Smooth muscle cell (in vitro differentiated cells): ENCODE results near the gene CYP27B1. TPM values are rescaled to one million over a fixed set of nuclear protein-coding genes. Genes with fewer than 3 reads are reported as not detected.

ENCODE experiments used
- DNase-seq: peaks from one replicate; lab custom pipeline; 2025; ENCODE audit not compliant: unreplicated experiment; lab: John Stamatoyannopoulos, UW
- H2AFZ ChIP-seq: fragments of 200-600 bp; sonication (generic); 2 replicates; pipeline ENCODE4 v1.6.0; 2016; ENCODE audit warnings: antibody characterized with exemption, low read depth, mild to moderate bottlenecking
- H3F3A ChIP-seq: fragments of 200-600 bp; sonication (generic); 2 replicates; pipeline ENCODE4 v1.6.0; 2017; ENCODE audit warnings: antibody characterized with exemption, low read depth
- H3K27ac ChIP-seq: fragments of 200-600 bp; sonication (generic); 2 replicates; pipeline ENCODE4 v1.5.1; 2016; ENCODE audit warnings: low read depth, mild to moderate bottlenecking
- H3K27me3 ChIP-seq: fragments of 200-600 bp; sonication (generic); 2 replicates; pipeline ENCODE4 v1.6.1; 2016; ENCODE audit warnings: low read depth, mild to moderate bottlenecking
- H3K36me3 ChIP-seq: fragments of 200-600 bp; sonication (generic); 2 replicates; pipeline ENCODE4 v1.5.1; 2016; ENCODE audit warnings: low read depth
- H3K4me1 ChIP-seq: fragments of 200-600 bp; sonication (generic); 2 replicates; pipeline ENCODE4 v1.5.1; 2016; ENCODE audit warnings: low read depth
- H3K4me2 ChIP-seq: fragments of 200-600 bp; sonication (generic); 2 replicates; pipeline ENCODE4 v1.6.0; 2016; ENCODE audit warnings: mild to moderate bottlenecking
- H3K4me3 ChIP-seq: fragments of 200-600 bp; sonication (generic); 2 replicates; pipeline ENCODE4 v1.5.1; 2016; ENCODE audit warnings: mild to moderate bottlenecking
- H3K79me2 ChIP-seq: fragments of 200-600 bp; sonication (generic); 2 replicates; pipeline ENCODE4 v1.6.0; 2016; ENCODE audit warnings: low read depth, mild to moderate bottlenecking
- H3K9ac ChIP-seq: fragments of 200-600 bp; sonication (generic); 2 replicates; pipeline ENCODE4 v1.6.0; 2016; ENCODE audit warnings: low read depth
- H3K9me3 ChIP-seq: fragments of 200-600 bp; sonication (generic); replicated peaks from 2 replicates; pipeline ENCODE4 v1.5.1; 2016; ENCODE audit warnings: low read depth
- H4K20me1 ChIP-seq: fragments of 200-600 bp; sonication (generic); 2 replicates; pipeline ENCODE4 v1.6.0; 2016; ENCODE audit warnings: low read depth
- CTCF ChIP-seq: fragments of 200-600 bp; sonication (generic); IDR thresholded peaks from 2 replicates; pipeline ENCODE4 v1.5.1; 2017; ENCODE audit warnings: borderline replicate concordance, mild to moderate bottlenecking, antibody characterized with exemption; ENCODE audit not compliant: insufficient read depth, poor library complexity, severe bottlenecking
- WGBS: methylation state at CpG from one replicate; pipeline ENCODE4 v1.1.7; 2016; ENCODE audit warnings: low lambda C conversion rate; 5-methylcytosine and 5-hydroxymethylcytosine counted together
- polyA plus RNA-seq: library from polyadenylated mRNA; unstranded; fragments of >200 nt; fragmentation: Nextera tagmentation; extraction: Ambion mirVana; gene quantifications from 2 replicates; pipeline ENCODE4 v1.2.1, GENCODE V29; 2016
- total RNA-seq: library from RNA; depleted of rRNA; stranded (reverse); fragments of >200 nt; gene quantifications from 2 replicates; pipeline ENCODE4 v1.2.3, GENCODE V29; 2014

The CYP27B1 gene
- total and polyA plus RNA-seq, 2 experiments from 2014 or later: 0.81 to 1.7 TPM

- Histone ChIP-seq H3K27me3 (peaks cover 58% of the 10 kb centered on the region), H3K9me3 (no peaks in the 10 kb centered on the region), H3K4me1 (peaks cover 10% of the 10 kb centered on the region), H3K79me2 (no peaks in the 10 kb centered on the region), H3F3A (no peaks in the 10 kb centered on the region), H2AFZ (no peak overlapping the region), H4K20me1 (peaks cover 10% of the 10 kb centered on the region), H3K4me2 (no peak overlapping the region), H3K4me3 (no peak overlapping the region), H3K36me3 (no peaks in the 10 kb centered on the region), H3K9ac (no peak overlapping the region), H3K27ac (no peak overlapping the region)
- peak; percentile 25 for TF ChIP-seq CTCF
- DNase-seq: no peak
- WGBS: 29% methylated on average over 3 of the region's 3 CpGs
Measured at GRCh38 chr12:57759360-57759980, 7.4 kb downstream of the CYP27B1 start.

GRCh38 chr12:57758552-57759359 is 8.1 kb downstream of the CYP27B1 start:
- Histone ChIP-seq H3K36me3 (no peaks in the 10 kb centered on the region), H3K4me2 (no peak overlapping the region), H3K4me1 (peaks cover 16% of the 10 kb centered on the region), H4K20me1 (peaks cover 10% of the 10 kb centered on the region), H3K79me2 (no peaks in the 10 kb centered on the region), H3K27ac (no peak overlapping the region), H3K9me3 (no peaks in the 10 kb centered on the region), H3K4me3 (no peak overlapping the region), H3K9ac (no peak overlapping the region), H3F3A (peaks cover 6% of the 10 kb centered on the region), H3K27me3 (peaks cover 58% of the 10 kb centered on the region), H2AFZ (no peak overlapping the region)
- DNase-seq: no peak
- WGBS: 89% methylated on average over 22 of the region's 25 CpGs
- no peak for TF ChIP-seq CTCF

- WGBS: 91% methylated on average over 4 of the region's 4 CpGs
- peaks cover 51% of the 10 kb centered on the region for H3K27me3 ChIP-seq
- no peak for DNase-seq
Measured at GRCh38 chr12:57757771-57758170, 9.1 kb downstream of the CYP27B1 start.

More at GRCh38 chr12:57757771-57758170, 9.1 kb downstream of the CYP27B1 start:
- H3K79me2 ChIP-seq: no peaks in the 10 kb centered on the region
- no peak overlapping the region for H3K9ac ChIP-seq
- no peak for TF ChIP-seq CTCF
- no peak overlapping the region for H3K4me3 ChIP-seq
- H3K36me3 ChIP-seq: no peaks in the 10 kb centered on the region
- H4K20me1 ChIP-seq: peaks cover 10% of the 10 kb centered on the region
- peaks cover 18% of the 10 kb centered on the region for H3K4me1 ChIP-seq
- no peak overlapping the region for H3K27ac ChIP-seq
- no peaks in the 10 kb centered on the region for H3K9me3 ChIP-seq
- H3F3A ChIP-seq: peaks cover 7% of the 10 kb centered on the region
- no peak overlapping the region for H3K4me2 ChIP-seq
- H2AFZ ChIP-seq: no peak overlapping the region
